K562 (cell line): ENCODE data around the gene PDE11A.

Experiments used
- ATF7 ChIP-seq: fragments of 450-650 bp; IDR thresholded peaks from 2 replicates; pipeline ENCODE4 v1.7.1; 2014; ENCODE audit warnings: mild to moderate bottlenecking, moderate library complexity
- BRD9 ChIP-seq: fragments of 450-650 bp; IDR thresholded peaks from 2 replicates; pipeline ENCODE4 v1.6.1; 2018; ENCODE audit warnings: low read depth; ENCODE audit not compliant: partially characterized antibody
- CEBPB ChIP-seq: fragments of 450-650 bp; IDR thresholded peaks from 2 replicates; pipeline ENCODE4 v1.6.1; 2016; ENCODE audit warnings: missing genetic modification characterization, missing compliant biosample characterization
- CHD1 ChIP-seq: fragments of 200-600 bp; sonication (generic); IDR thresholded peaks from one replicate; pipeline ENCODE4 v1.6.1; 2012; ENCODE audit warnings: mild to moderate bottlenecking, moderate library complexity, low read length, inconsistent platforms
- CTCF ChIP-seq, 3 experiments: IDR thresholded peaks in 2 of 3; conservative IDR thresholded peaks in 1 of 3; 2 replicates each; pipeline ENCODE4 v1.5.1; 2011 to 2012; ENCODE audit warnings: low read length in 3 of 3, mild to moderate bottlenecking in 3 of 3, control low read depth in 2 of 3, improper control_type of control experiment in 1 of 3, inconsistent platforms in 1 of 3, low read depth in 1 of 3, mixed read lengths in 1 of 3, moderate library complexity in 1 of 3; ENCODE audit not compliant: insufficient read depth in 2 of 3
- POLR2A ChIP-seq: fragments of 450-650 bp; conservative IDR thresholded peaks from 2 replicates; pipeline ENCODE4 v1.6.1; 2016
- SMC3 ChIP-seq: conservative IDR thresholded peaks from 2 replicates; pipeline ENCODE4 v1.6.1; 2011; ENCODE audit warnings: low read depth, low read length, improper control_type of control experiment; ENCODE audit not compliant: insufficient read depth
- ZBTB17 ChIP-seq: fragments of 450-650 bp; formaldehyde crosslinking; IDR thresholded peaks from 2 replicates; pipeline ENCODE4 v1.4.0; 2020; ENCODE audit warnings: mild to moderate bottlenecking
- ZBTB26 ChIP-seq: fragments of 450-650 bp; formaldehyde crosslinking; IDR thresholded peaks from 2 replicates; pipeline ENCODE4 v1.4.0; 2022; ENCODE audit warnings: missing genetic modification characterization
- ZNF589 ChIP-seq: fragments of 200-800 bp; sonication (Bioruptor generic); IDR thresholded peaks from 2 replicates; pipeline ENCODE4 v1.6.1; 2016; ENCODE audit warnings: low read depth, missing genetic modification characterization, missing compliant biosample characterization

DNA sequence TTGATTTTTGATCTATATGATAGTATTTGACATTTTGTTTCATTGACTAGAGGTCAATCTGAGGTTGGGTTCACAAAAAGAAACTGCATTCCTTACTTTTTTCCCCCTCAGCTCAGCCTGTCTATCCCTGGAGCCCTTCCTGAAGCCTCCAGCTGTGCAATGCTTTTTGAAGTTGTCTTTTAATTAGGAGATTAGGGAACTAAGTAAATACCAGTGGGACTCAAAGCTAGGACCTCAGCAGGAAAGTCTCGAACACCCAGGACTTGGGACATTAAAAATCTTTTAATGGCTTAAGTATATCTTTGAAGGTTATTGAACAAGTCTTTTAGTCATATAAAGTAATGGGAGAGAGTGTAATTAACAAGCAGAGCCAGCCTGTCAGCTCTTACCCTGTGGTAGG is 220.2 kb downstream of the PDE11A start:
- TF ChIP-seq POLR2A (no peak), CEBPB (tag) (no peak), ATF7 (no peak), CTCF (IDR thresholded peaks at IDR 0.05 in 2 of 3, conservative IDR thresholded peaks at IDR 0.05 in 1 of 3; ENCODE audit: insufficient read depth in 2 of 3, low read depth in 1 of 3, low read length in 3 of 3) (no peak), SMC3 (no peak), ZBTB26 (no peak), ZNF589 (CRISPR knock-in tag) (no peak), CHD1 (no peak), ZBTB17 (CRISPR knock-in tag) (no peak), BRD9 (no peak)
